ENCODE results near the gene CTIF. TPM values are rescaled to one million over a fixed set of nuclear protein-coding genes. Genes with fewer than 3 reads are reported as not detected.

Gene CTIF
- total and polyA plus RNA-seq, 5 donors from 2014 or later = 0.23 to 1.8 TPM; not detected in 3

GRCh38 chr18:48600456-48601090 lies 61.7 kb downstream of the CTIF start:
- H3K36me3 ChIP-seq (ENCODE audit: control insufficient read depth, insufficient read depth, low read length) = no peaks in the 10 kb centered on the region
- Mint-ChIP-seq H3K27me3 (no peaks in the 10 kb centered on the region), H3K27ac (no peak overlapping the region), H3K4me3 (no peak overlapping the region), H3K4me1 (no peaks in the 10 kb centered on the region), H3K9me3 (peaks cover 0 to 9% (median 0%) of the 10 kb centered on the region in 7 donors), H3K36me3 (no peaks in the 10 kb centered on the region)
- no peaks in the 10 kb centered on the region for H3K27me3 ChIP-seq (ENCODE audit: control insufficient read depth, insufficient read depth, low read length)
- no peak overlapping the region for H3K4me3 ChIP-seq (ENCODE audit: low read depth, low read length)
- ATAC-seq (ENCODE audit: low read depth in 2 of 2) (no peak), DNase-seq (no peak)
- no peak overlapping the region for H3K27ac ChIP-seq (ENCODE audit: insufficient read depth, low read length, poor library complexity, severe bottlenecking)
- H3K4me1 ChIP-seq (ENCODE audit: control insufficient read depth, insufficient read depth, low read length, poor library complexity, severe bottlenecking) = no peaks in the 10 kb centered on the region
- H3K9me3 ChIP-seq (ENCODE audit: control insufficient read depth in 2 of 2, low read length in 2 of 2) = no peaks in the 10 kb centered on the region

- Histone ChIP-seq H3K27me3 (ENCODE audit: control insufficient read depth, insufficient read depth, low read length) (no peaks in the 10 kb centered on the region), H3K4me3 (ENCODE audit: low read depth, low read length) (no peak overlapping the region), H3K36me3 (ENCODE audit: control insufficient read depth, insufficient read depth, low read length) (no peaks in the 10 kb centered on the region), H3K27ac (ENCODE audit: insufficient read depth, low read length, poor library complexity, severe bottlenecking) (no peak overlapping the region), H3K9me3 (ENCODE audit: control insufficient read depth in 2 of 2, low read length in 2 of 2) (no peaks in the 10 kb centered on the region), H3K4me1 (ENCODE audit: control insufficient read depth, insufficient read depth, low read length, poor library complexity, severe bottlenecking) (no peaks in the 10 kb centered on the region)
- no peak for ATAC-seq (ENCODE audit: low read depth in 2 of 2)
- no peak for DNase-seq
- H3K36me3 Mint-ChIP-seq = no peaks in the 10 kb centered on the region
- H3K4me1 Mint-ChIP-seq = no peaks in the 10 kb centered on the region
- no peak overlapping the region for H3K27ac Mint-ChIP-seq
- H3K27me3 Mint-ChIP-seq = no peaks in the 10 kb centered on the region
- H3K4me3 Mint-ChIP-seq = no peak overlapping the region
- H3K9me3 Mint-ChIP-seq = peaks cover 0 to 9% (median 0%) of the 10 kb centered on the region in 7 donors
Measured at GRCh38 chr18:48601343-48601742, 62.5 kb downstream of the CTIF start.

GRCh38 chr18:48602759-48603390 lies 64.0 kb downstream of the CTIF start:
- no peak overlapping the region for H3K4me3 Mint-ChIP-seq
- H3K36me3 Mint-ChIP-seq = no peaks in the 10 kb centered on the region
- DNase-seq (no peak), ATAC-seq (ENCODE audit: low read depth in 2 of 2) (no peak)
- H3K4me1 Mint-ChIP-seq = no peaks in the 10 kb centered on the region
- no peaks in the 10 kb centered on the region for H3K27me3 Mint-ChIP-seq
- Histone ChIP-seq H3K9me3 (ENCODE audit: control insufficient read depth in 2 of 2, low read length in 2 of 2) (no peaks in the 10 kb centered on the region), H3K36me3 (ENCODE audit: control insufficient read depth, insufficient read depth, low read length) (no peaks in the 10 kb centered on the region), H3K27ac (ENCODE audit: insufficient read depth, low read length, poor library complexity, severe bottlenecking) (no peak overlapping the region), H3K4me3 (ENCODE audit: low read depth, low read length) (no peak overlapping the region), H3K27me3 (ENCODE audit: control insufficient read depth, insufficient read depth, low read length) (no peaks in the 10 kb centered on the region), H3K4me1 (ENCODE audit: control insufficient read depth, insufficient read depth, low read length, poor library complexity, severe bottlenecking) (no peaks in the 10 kb centered on the region)
- H3K27ac Mint-ChIP-seq = no peak overlapping the region
- peaks cover 0 to 9% (median 0%) of the 10 kb centered on the region in 7 donors for H3K9me3 Mint-ChIP-seq

- no peak overlapping the region for H3K27ac ChIP-seq (ENCODE audit: insufficient read depth, low read length, poor library complexity, severe bottlenecking)
- no peaks in the 10 kb centered on the region for H3K27me3 ChIP-seq (ENCODE audit: control insufficient read depth, insufficient read depth, low read length)
- H3K4me1 ChIP-seq (ENCODE audit: control insufficient read depth, insufficient read depth, low read length, poor library complexity, severe bottlenecking) = no peaks in the 10 kb centered on the region
- no peaks in the 10 kb centered on the region for H3K36me3 Mint-ChIP-seq
- H3K4me1 Mint-ChIP-seq = no peaks in the 10 kb centered on the region
- no peak overlapping the region for H3K4me3 ChIP-seq (ENCODE audit: low read depth, low read length)
- ATAC-seq (ENCODE audit: low read depth in 2 of 2) = no peak
- H3K27ac Mint-ChIP-seq = no peak overlapping the region
- H3K9me3 ChIP-seq (ENCODE audit: control insufficient read depth in 2 of 2, low read length in 2 of 2) = no peaks in the 10 kb centered on the region
- no peak for DNase-seq
- no peaks in the 10 kb centered on the region for H3K36me3 ChIP-seq (ENCODE audit: control insufficient read depth, insufficient read depth, low read length)
- H3K27me3 Mint-ChIP-seq = no peaks in the 10 kb centered on the region
- H3K9me3 Mint-ChIP-seq = peaks cover 0 to 10% (median 0%) of the 10 kb centered on the region in 7 donors
- no peak overlapping the region for H3K4me3 Mint-ChIP-seq
Measured at GRCh38 chr18:48605408-48605845, 66.6 kb downstream of the CTIF start.

GRCh38 chr18:48607056-48607984 lies 68.5 kb downstream of the CTIF start:
- DNase-seq (no peak), ATAC-seq (ENCODE audit: low read depth in 2 of 2) (no peak)
- Histone ChIP-seq H3K9me3 (ENCODE audit: control insufficient read depth in 2 of 2, low read length in 2 of 2) (no peaks in the 10 kb centered on the region), H3K4me1 (ENCODE audit: control insufficient read depth, insufficient read depth, low read length, poor library complexity, severe bottlenecking) (no peaks in the 10 kb centered on the region), H3K36me3 (ENCODE audit: control insufficient read depth, insufficient read depth, low read length) (no peaks in the 10 kb centered on the region), H3K4me3 (ENCODE audit: low read depth, low read length) (no peak overlapping the region), H3K27me3 (ENCODE audit: control insufficient read depth, insufficient read depth, low read length) (no peaks in the 10 kb centered on the region), H3K27ac (ENCODE audit: insufficient read depth, low read length, poor library complexity, severe bottlenecking) (no peak overlapping the region)
- Mint-ChIP-seq H3K4me1 (no peaks in the 10 kb centered on the region), H3K27me3 (no peaks in the 10 kb centered on the region), H3K9me3 (peaks cover 0 to 6% (median 0%) of the 10 kb centered on the region in 7 donors), H3K36me3 (no peaks in the 10 kb centered on the region), H3K4me3 (no peak overlapping the region), H3K27ac (peak overlapping the region in 1 of 3 donors; percentile 66)

GRCh38 chr18:48608581-48608980 lies 69.8 kb downstream of the CTIF start:
- no peak for ATAC-seq (ENCODE audit: low read depth in 2 of 2)
- H3K4me3 Mint-ChIP-seq = no peak overlapping the region
- no peaks in the 10 kb centered on the region for H3K36me3 Mint-ChIP-seq

GRCh38 chr18:48609114-48609513 lies 70.3 kb downstream of the CTIF start:
- no peak overlapping the region for H3K4me3 Mint-ChIP-seq
- no peak overlapping the region for H3K27ac ChIP-seq (ENCODE audit: insufficient read depth, low read length, poor library complexity, severe bottlenecking)
- ATAC-seq (ENCODE audit: low read depth in 2 of 2) = no peak
- H3K4me1 ChIP-seq (ENCODE audit: control insufficient read depth, insufficient read depth, low read length, poor library complexity, severe bottlenecking) = no peaks in the 10 kb centered on the region
- H3K27ac Mint-ChIP-seq = no peak overlapping the region
- no peak for DNase-seq
- no peaks in the 10 kb centered on the region for H3K36me3 Mint-ChIP-seq
- H3K27me3 ChIP-seq (ENCODE audit: control insufficient read depth, insufficient read depth, low read length) = no peaks in the 10 kb centered on the region
- H3K4me1 Mint-ChIP-seq = no peaks in the 10 kb centered on the region
- no peaks in the 10 kb centered on the region for H3K36me3 ChIP-seq (ENCODE audit: control insufficient read depth, insufficient read depth, low read length)
- H3K9me3 ChIP-seq (ENCODE audit: control insufficient read depth in 2 of 2, low read length in 2 of 2) = no peaks in the 10 kb centered on the region
- no peaks in the 10 kb centered on the region for H3K27me3 Mint-ChIP-seq
- peaks cover 0 to 3% (median 0%) of the 10 kb centered on the region in 7 donors for H3K9me3 Mint-ChIP-seq
- H3K4me3 ChIP-seq (ENCODE audit: low read depth, low read length) = no peak overlapping the region

More at GRCh38 chr18:48608581-48608980, 69.8 kb downstream of the CTIF start:
- Histone ChIP-seq H3K27me3 (ENCODE audit: control insufficient read depth, insufficient read depth, low read length) (no peaks in the 10 kb centered on the region), H3K9me3 (ENCODE audit: control insufficient read depth in 2 of 2, low read length in 2 of 2) (no peaks in the 10 kb centered on the region), H3K27ac (ENCODE audit: insufficient read depth, low read length, poor library complexity, severe bottlenecking) (no peak overlapping the region), H3K36me3 (ENCODE audit: control insufficient read depth, insufficient read depth, low read length) (no peaks in the 10 kb centered on the region), H3K4me3 (ENCODE audit: low read depth, low read length) (no peak overlapping the region), H3K4me1 (ENCODE audit: control insufficient read depth, insufficient read depth, low read length, poor library complexity, severe bottlenecking) (no peaks in the 10 kb centered on the region)
- no peaks in the 10 kb centered on the region for H3K4me1 Mint-ChIP-seq
- peaks cover 0 to 4% (median 0%) of the 10 kb centered on the region in 7 donors for H3K9me3 Mint-ChIP-seq
- no peak for DNase-seq
- no peaks in the 10 kb centered on the region for H3K27me3 Mint-ChIP-seq
- no peak overlapping the region for H3K27ac Mint-ChIP-seq
